ENCODE results near the gene RAB3B.
A peak's percentile ranks its signal among the peaks of the same experiment; 100 is the strongest.

Gene RAB3B

GRCh38 chr1:51870603-51871350, 119.7 kb downstream of the RAB3B start:
- Histone ChIP-seq H4K20me1 (ENCODE audit: insufficient read depth, low read length, poor library complexity, severe bottlenecking) (peaks cover 35% of the 10 kb centered on the region), H3F3A (ENCODE audit: low read depth) (no peaks in the 10 kb centered on the region), H3K27me3 (ENCODE audit: insufficient read depth, low read length, poor library complexity, severe bottlenecking) (no peaks in the 10 kb centered on the region), H3K4me2 (ENCODE audit: low read depth, low read length, poor library complexity, severe bottlenecking) (peak overlapping the region; percentile 54), H3K79me2 (ENCODE audit: insufficient read depth, low read length) (peaks cover 90% of the 10 kb centered on the region), H3K9me3 (ENCODE audit: insufficient read depth, low read depth, low read length) (no peaks in the 10 kb centered on the region), H3K36me3 (ENCODE audit: insufficient read depth, low read length) (no peaks in the 10 kb centered on the region), H3K9ac (ENCODE audit: low read depth, low read length, poor library complexity, severe bottlenecking) (no peak overlapping the region), H3K9me2 (replicated peaks; ENCODE audit: low read depth, low read length) (no peaks in the 10 kb centered on the region), H3K4me1 (ENCODE audit: insufficient read depth, low read length, poor library complexity, severe bottlenecking) (peaks cover 56% of the 10 kb centered on the region), H2AFZ (ENCODE audit: low read length) (no peak overlapping the region), H3K4me3 (ENCODE audit: low read length, poor library complexity, severe bottlenecking) (peak overlapping the region; percentile 6)
- TF ChIP-seq CTCF (conservative IDR thresholded peaks at IDR 0.05; ENCODE audit: low read length) (no peak), EZH2phosphoT487 (IDR thresholded peaks at IDR 0.05; ENCODE audit: borderline replicate concordance) (no peak)

- Histone ChIP-seq H4K20me1 (ENCODE audit: insufficient read depth, low read length, poor library complexity, severe bottlenecking) (peaks cover 16% of the 10 kb centered on the region), H3K9me2 (replicated peaks; ENCODE audit: low read depth, low read length) (no peaks in the 10 kb centered on the region), H3K4me2 (ENCODE audit: low read depth, low read length, poor library complexity, severe bottlenecking) (peak overlapping the region; percentile 49), H3K79me2 (ENCODE audit: insufficient read depth, low read length) (peaks cover 81% of the 10 kb centered on the region), H3K27me3 (ENCODE audit: insufficient read depth, low read length, poor library complexity, severe bottlenecking) (no peaks in the 10 kb centered on the region), H3K9me3 (ENCODE audit: insufficient read depth, low read depth, low read length) (no peaks in the 10 kb centered on the region), H3K36me3 (ENCODE audit: insufficient read depth, low read length) (no peaks in the 10 kb centered on the region), H3K4me3 (ENCODE audit: low read length, poor library complexity, severe bottlenecking) (no peak overlapping the region), H3K4me1 (ENCODE audit: insufficient read depth, low read length, poor library complexity, severe bottlenecking) (peaks cover 45% of the 10 kb centered on the region), H3K9ac (ENCODE audit: low read depth, low read length, poor library complexity, severe bottlenecking) (no peak overlapping the region), H3F3A (ENCODE audit: low read depth) (no peaks in the 10 kb centered on the region), H2AFZ (ENCODE audit: low read length) (no peak overlapping the region)
- TF ChIP-seq CTCF (conservative IDR thresholded peaks at IDR 0.05; ENCODE audit: low read length): no peak
- no peak for TF ChIP-seq EZH2phosphoT487 (IDR thresholded peaks at IDR 0.05; ENCODE audit: borderline replicate concordance)
These were observed 122.8 kb downstream of the RAB3B start for GRCh38 chr1:51867479-51868232.

GRCh38 chr1:51863384-51863783, 127.1 kb downstream of the RAB3B start:
- no peaks in the 10 kb centered on the region for H3K27me3 ChIP-seq (ENCODE audit: insufficient read depth, low read length, poor library complexity, severe bottlenecking)
- TF ChIP-seq EZH2phosphoT487 (IDR thresholded peaks at IDR 0.05; ENCODE audit: borderline replicate concordance): no peak
- no peak for TF ChIP-seq CTCF (conservative IDR thresholded peaks at IDR 0.05; ENCODE audit: low read length)
- H3K4me2 ChIP-seq (ENCODE audit: low read depth, low read length, poor library complexity, severe bottlenecking): no peak overlapping the region
- H3K9me2 ChIP-seq (replicated peaks; ENCODE audit: low read depth, low read length): no peaks in the 10 kb centered on the region
- H2AFZ ChIP-seq (ENCODE audit: low read length): no peak overlapping the region
- peaks cover 55% of the 10 kb centered on the region for H3K79me2 ChIP-seq (ENCODE audit: insufficient read depth, low read length)
- H3K4me1 ChIP-seq (ENCODE audit: insufficient read depth, low read length, poor library complexity, severe bottlenecking): peaks cover 30% of the 10 kb centered on the region
- H3K4me3 ChIP-seq (ENCODE audit: low read length, poor library complexity, severe bottlenecking): no peak overlapping the region
- no peaks in the 10 kb centered on the region for H3K9me3 ChIP-seq (ENCODE audit: insufficient read depth, low read depth, low read length)
- H3K9ac ChIP-seq (ENCODE audit: low read depth, low read length, poor library complexity, severe bottlenecking): no peak overlapping the region
- H3K36me3 ChIP-seq (ENCODE audit: insufficient read depth, low read length): no peaks in the 10 kb centered on the region
- peaks cover 7% of the 10 kb centered on the region for H4K20me1 ChIP-seq (ENCODE audit: insufficient read depth, low read length, poor library complexity, severe bottlenecking)
- no peaks in the 10 kb centered on the region for H3F3A ChIP-seq (ENCODE audit: low read depth)

Data from Loucy (cell line).